K562 (cell line): ENCODE measurements around the gene EFEMP2. TPM values are rescaled to one million over a fixed set of nuclear protein-coding genes. Genes with fewer than 3 reads are reported as not detected.
A peak's percentile ranks its signal among the peaks of the same experiment; 100 is the strongest.

Experiments
- ETV6 ChIP-seq, 3 experiments: fragments of 150-350 bp in 1 of 3; sonication (generic) in 1 of 3; formaldehyde crosslinking in 1 of 3; IDR thresholded peaks; 2 replicates each; pipeline versions ENCODE4 v1.6.1 to v1.8.0; 2014 to 2022; ENCODE audit warnings: borderline replicate concordance in 2 of 3, low read depth in 2 of 3, antibody characterized with exemption in 1 of 3, low read length in 1 of 3, mild to moderate bottlenecking in 1 of 3, missing genetic modification reagents in 1 of 3
- FOXM1 ChIP-seq, 2 experiments: fragments of 450-650 bp in 1 of 2; sonication (generic) in 1 of 2; formaldehyde crosslinking in 1 of 2; IDR thresholded peaks; 2 replicates each; pipeline versions ENCODE4 v1.6.1 to v1.9.0; 2017 to 2022; ENCODE audit warnings: low read depth in 2 of 2, mild to moderate bottlenecking in 2 of 2, missing genetic modification reagents in 1 of 2, moderate library complexity in 1 of 2
- KDM2B ChIP-seq: fragments of 250-450 bp; sonication (Bioruptor Pico); IDR thresholded peaks from 2 replicates; pipeline ENCODE4 v1.8.0; 2021; ENCODE audit warnings: mild to moderate bottlenecking, moderate library complexity
- KLF1 ChIP-seq: fragments of 450-650 bp; IDR thresholded peaks from 2 replicates; pipeline ENCODE4 v1.6.1; 2016; ENCODE audit warnings: missing genetic modification characterization, missing compliant biosample characterization
- KLF13 ChIP-seq: fragments of 450-650 bp; IDR thresholded peaks from 2 replicates; pipeline ENCODE4 v1.6.1; 2016; ENCODE audit warnings: missing genetic modification characterization, low read depth, mild to moderate bottlenecking, missing compliant biosample characterization, moderate library complexity, borderline replicate concordance
- MEF2A ChIP-seq: IDR thresholded peaks from 2 replicates; pipeline ENCODE4 v1.6.1; 2011; ENCODE audit warnings: low read depth, mild to moderate bottlenecking, low read length, moderate library complexity; ENCODE audit not compliant: control insufficient read depth
- MYC ChIP-seq, 2 experiments: fragments of 250-450 bp in 1 of 2; sonication (Bioruptor Pico) in 1 of 2; IDR thresholded peaks; 2 replicates each; pipeline versions ENCODE4 v1.5.1 to v1.6.1; 2012 to 2021; ENCODE audit warnings: low read depth in 2 of 2, borderline replicate concordance in 1 of 2, improper control_type of control experiment in 1 of 2, low read length in 1 of 2, mild to moderate bottlenecking in 1 of 2, moderate library complexity in 1 of 2
- NFXL1 ChIP-seq: fragments of 450-650 bp; formaldehyde crosslinking; IDR thresholded peaks from 2 replicates; pipeline ENCODE4 v1.4.0; 2021; ENCODE audit warnings: mild to moderate bottlenecking
- NONO ChIP-seq, 2 experiments: fragments of 200-400 bp in 1 of 2; fragments of 450-650 bp in 1 of 2; formaldehyde crosslinking in 1 of 2; IDR thresholded peaks; 2 replicates each; pipeline ENCODE4 v1.6.1; 2017; ENCODE audit warnings: low read depth in 2 of 2, mild to moderate bottlenecking in 2 of 2, moderate library complexity in 2 of 2, low read length in 1 of 2
- NR1H2 ChIP-seq: sonication (generic); formaldehyde crosslinking; IDR thresholded peaks from 2 replicates; pipeline ENCODE4 v1.4.0; 2020; ENCODE audit warnings: mild to moderate bottlenecking, missing genetic modification reagents
- ZFP1 ChIP-seq: fragments of 450-650 bp; formaldehyde crosslinking; IDR thresholded peaks from 2 replicates; pipeline ENCODE4 v1.4.0; 2020; ENCODE audit warnings: mild to moderate bottlenecking, mixed read lengths
- ZNF174 ChIP-seq: fragments of 250-450 bp; sonication (Bioruptor Pico); IDR thresholded peaks from 2 replicates; pipeline ENCODE4 v1.4.0; 2020; ENCODE audit warnings: mild to moderate bottlenecking
- ZNF431 ChIP-seq: sonication (generic); formaldehyde crosslinking; IDR thresholded peaks from 2 replicates; pipeline ENCODE4 v1.8.0; 2022; ENCODE audit warnings: mild to moderate bottlenecking, missing genetic modification reagents
- polyA plus RNA-seq, 8 experiments: library from polyadenylated mRNA; depleted of rRNA in 4 of 8; stranded (reverse) in 5 of 8; unstranded in 3 of 8; fragments of >200 nt; fragmentation: Nextera tagmentation in 2 of 8; fragmentation: Illumina TruSeq in 1 of 8; extraction: Ambion mirVana in 2 of 8; extraction: Trizol in 1 of 8; gene quantifications; 2 replicates each; pipeline versions ENCODE4 v1.2.1 to v1.2.3, GENCODE V29; 2011 to 2014; ENCODE audit warnings: inconsistent platforms in 1 of 8, missing spikeins in 1 of 8
- total RNA-seq, 7 experiments: library from RNA; depleted of rRNA in 6 of 7; stranded (reverse); fragments of >200 nt in 6 of 7; fragmentation: Illumina TruSeq in 2 of 7; extraction: Trizol in 2 of 7; gene quantifications; 2 replicates each; pipeline versions ENCODE4 v1.2.1 to v1.2.3, GENCODE V29; 2011 to 2021; ENCODE audit warnings: low replicate concordance in 1 of 7
- TF ChIP-seq, protein P1 (sequence below): fragments of 450-650 bp; formaldehyde crosslinking; IDR thresholded peaks from 2 replicates; pipeline ENCODE4 v1.4.0; 2020; ENCODE audit warnings: mild to moderate bottlenecking, mixed read lengths
- TF ChIP-seq, protein P2 (sequence below), 3 experiments: fragments of 200-800 bp in 1 of 3; fragments of 250-450 bp in 1 of 3; fragments of 450-650 bp in 1 of 3; sonication (Bioruptor Pico) in 1 of 3; sonication (Bioruptor generic) in 1 of 3; formaldehyde crosslinking in 1 of 3; IDR thresholded peaks; 2 replicates each; pipeline versions ENCODE4 v1.6.1 to v1.8.0; 2016 to 2022; ENCODE audit warnings: mild to moderate bottlenecking in 2 of 3, missing genetic modification characterization in 2 of 3, missing compliant biosample characterization in 1 of 3, moderate library complexity in 1 of 3
- TF ChIP-seq, protein P3 (sequence below): sonication (generic); formaldehyde crosslinking; IDR thresholded peaks from 2 replicates; pipeline ENCODE4 v1.8.0; 2022; ENCODE audit warnings: mild to moderate bottlenecking, missing genetic modification reagents
- TF ChIP-seq, protein P4 (sequence below): sonication (generic); formaldehyde crosslinking; IDR thresholded peaks from 2 replicates; pipeline ENCODE4 v1.9.0; 2022; ENCODE audit warnings: mild to moderate bottlenecking, missing genetic modification reagents

EFEMP2 gene
- total and polyA plus RNA-seq, 9 of the 15 experiments (the other 6 are each of a cell fraction or from before 2014, with no cell fraction given), result 0.07 to 2.9 (median 0.69) TPM; not detected in 1

DNA sequence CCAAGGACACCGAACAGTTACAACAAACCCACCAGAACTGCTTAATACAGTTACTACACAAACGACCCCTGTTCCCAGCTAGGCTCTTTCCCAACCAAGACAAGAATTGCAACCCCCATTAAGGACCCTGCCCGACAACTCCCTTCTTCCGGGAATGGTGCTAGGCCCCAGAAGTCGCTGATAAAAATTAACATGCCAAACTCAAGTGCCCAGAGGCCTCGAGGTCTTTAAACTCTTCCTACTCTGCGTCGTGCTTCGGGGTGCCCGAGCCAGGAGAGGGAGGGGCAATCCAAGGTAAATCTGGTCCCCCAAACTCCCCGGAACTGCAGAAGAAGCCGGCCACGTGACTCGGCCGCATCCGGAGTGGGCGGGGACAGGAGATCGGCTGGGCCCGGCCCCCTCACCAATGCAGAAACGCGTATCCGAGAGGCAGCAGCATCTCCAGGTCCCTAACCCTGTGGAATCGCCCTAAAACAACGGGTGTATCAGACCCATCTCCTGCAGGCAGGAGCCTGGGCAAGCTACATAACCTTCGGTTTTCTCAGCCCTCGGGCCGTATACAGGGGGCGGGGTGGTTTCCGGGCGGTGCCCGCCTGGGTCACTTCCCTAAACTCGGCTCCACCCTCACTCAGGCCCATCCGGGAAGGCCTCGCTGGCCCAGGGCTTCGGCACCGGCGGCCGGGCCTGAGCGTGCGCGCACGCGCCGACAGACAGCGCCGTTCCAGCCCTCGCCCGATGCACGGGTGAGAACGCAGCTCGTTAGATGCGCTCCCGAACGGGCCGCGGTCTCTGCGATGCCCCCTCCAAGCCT is 15.7 kb downstream of the EFEMP2 start (continued):
- TF ChIP-seq, protein P1, sequence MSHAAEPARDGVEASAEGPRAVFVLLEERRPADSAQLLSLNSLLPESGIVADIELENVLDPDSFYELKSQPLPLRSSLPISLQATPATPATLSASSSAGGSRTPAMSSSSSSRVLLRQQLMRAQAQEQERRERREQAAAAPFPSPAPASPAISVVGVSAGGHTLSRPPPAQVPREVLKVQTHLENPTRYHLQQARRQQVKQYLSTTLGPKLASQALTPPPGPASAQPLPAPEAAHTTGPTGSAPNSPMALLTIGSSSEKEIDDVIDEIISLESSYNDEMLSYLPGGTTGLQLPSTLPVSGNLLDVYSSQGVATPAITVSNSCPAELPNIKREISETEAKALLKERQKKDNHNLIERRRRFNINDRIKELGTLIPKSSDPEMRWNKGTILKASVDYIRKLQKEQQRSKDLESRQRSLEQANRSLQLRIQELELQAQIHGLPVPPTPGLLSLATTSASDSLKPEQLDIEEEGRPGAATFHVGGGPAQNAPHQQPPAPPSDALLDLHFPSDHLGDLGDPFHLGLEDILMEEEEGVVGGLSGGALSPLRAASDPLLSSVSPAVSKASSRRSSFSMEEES (CRISPR knock-in tag), result peak; percentile 93
- no peak for TF ChIP-seq ZNF174 (CRISPR knock-in tag)
- TF ChIP-seq MEF2A, result no peak
- TF ChIP-seq FOXM1 (IDR thresholded peaks at IDR 0.05; ENCODE audit: low read depth), result no peak
- TF ChIP-seq FOXM1 (CRISPR knock-in tag; IDR thresholded peaks at IDR 0.05; ENCODE audit: low read depth), result no peak; the same call in none of the 2 replicates
- no peak for TF ChIP-seq KLF1
- TF ChIP-seq, protein P2, sequence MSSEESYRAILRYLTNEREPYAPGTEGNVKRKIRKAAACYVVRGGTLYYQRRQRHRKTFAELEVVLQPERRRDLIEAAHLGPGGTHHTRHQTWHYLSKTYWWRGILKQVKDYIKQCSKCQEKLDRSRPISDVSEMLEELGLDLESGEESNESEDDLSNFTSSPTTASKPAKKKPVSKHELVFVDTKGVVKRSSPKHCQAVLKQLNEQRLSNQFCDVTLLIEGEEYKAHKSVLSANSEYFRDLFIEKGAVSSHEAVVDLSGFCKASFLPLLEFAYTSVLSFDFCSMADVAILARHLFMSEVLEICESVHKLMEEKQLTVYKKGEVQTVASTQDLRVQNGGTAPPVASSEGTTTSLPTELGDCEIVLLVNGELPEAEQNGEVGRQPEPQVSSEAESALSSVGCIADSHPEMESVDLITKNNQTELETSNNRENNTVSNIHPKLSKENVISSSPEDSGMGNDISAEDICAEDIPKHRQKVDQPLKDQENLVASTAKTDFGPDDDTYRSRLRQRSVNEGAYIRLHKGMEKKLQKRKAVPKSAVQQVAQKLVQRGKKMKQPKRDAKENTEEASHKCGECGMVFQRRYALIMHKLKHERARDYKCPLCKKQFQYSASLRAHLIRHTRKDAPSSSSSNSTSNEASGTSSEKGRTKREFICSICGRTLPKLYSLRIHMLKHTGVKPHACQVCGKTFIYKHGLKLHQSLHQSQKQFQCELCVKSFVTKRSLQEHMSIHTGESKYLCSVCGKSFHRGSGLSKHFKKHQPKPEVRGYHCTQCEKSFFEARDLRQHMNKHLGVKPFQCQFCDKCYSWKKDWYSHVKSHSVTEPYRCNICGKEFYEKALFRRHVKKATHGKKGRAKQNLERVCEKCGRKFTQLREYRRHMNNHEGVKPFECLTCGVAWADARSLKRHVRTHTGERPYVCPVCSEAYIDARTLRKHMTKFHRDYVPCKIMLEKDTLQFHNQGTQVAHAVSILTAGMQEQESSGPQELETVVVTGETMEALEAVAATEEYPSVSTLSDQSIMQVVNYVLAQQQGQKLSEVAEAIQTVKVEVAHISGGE (CRISPR knock-in tag; IDR thresholded peaks at IDR 0.05), result peak in 2 of 3 experiments; percentile 67 to 68; a peak in 3 of 6 replicates
- no peak for TF ChIP-seq NFXL1
- TF ChIP-seq, protein P3, sequence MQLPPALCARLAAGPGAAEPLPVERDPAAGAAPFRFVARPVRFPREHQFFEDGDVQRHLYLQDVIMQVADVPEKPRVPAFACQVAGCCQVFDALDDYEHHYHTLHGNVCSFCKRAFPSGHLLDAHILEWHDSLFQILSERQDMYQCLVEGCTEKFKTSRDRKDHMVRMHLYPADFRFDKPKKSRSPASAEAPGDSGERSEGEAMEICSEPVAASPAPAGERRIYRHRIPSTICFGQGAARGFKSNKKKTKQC (CRISPR knock-in tag), result peak; percentile 78
- 0 out of 2 replicates have a peak, but pooled peaks have one; percentile 1 for TF ChIP-seq KDM2B (CRISPR knock-in tag)
- TF ChIP-seq ETV6 (IDR thresholded peaks at IDR 0.05; ENCODE audit: borderline replicate concordance in 1 of 2, low read depth in 2 of 2, low read length in 1 of 2), result no peak
- TF ChIP-seq ETV6 (CRISPR knock-in tag; IDR thresholded peaks at IDR 0.05; ENCODE audit: borderline replicate concordance), result peak; percentile 80; the same call in 1 of the 2 replicates
- no peak; the same call in 1 of the 2 replicates for TF ChIP-seq MYC (IDR thresholded peaks at IDR 0.05; ENCODE audit: low read depth, low read length)
- TF ChIP-seq MYC (CRISPR knock-in tag; IDR thresholded peaks at IDR 0.05; ENCODE audit: borderline replicate concordance, low read depth), result 0 out of 2 replicates have a peak, but pooled peaks have one; percentile 46
- TF ChIP-seq NR1H2 (CRISPR knock-in tag), result peak; percentile 87; the same call in 1 of the 2 replicates
- TF ChIP-seq NONO (IDR thresholded peaks at IDR 0.05; ENCODE audit: low read depth in 2 of 2, low read length in 1 of 2), result 0 out of 4 replicates have a peak, but pooled peaks of 1 of the 2 experiments have one; percentile 4
- TF ChIP-seq, protein P4, sequence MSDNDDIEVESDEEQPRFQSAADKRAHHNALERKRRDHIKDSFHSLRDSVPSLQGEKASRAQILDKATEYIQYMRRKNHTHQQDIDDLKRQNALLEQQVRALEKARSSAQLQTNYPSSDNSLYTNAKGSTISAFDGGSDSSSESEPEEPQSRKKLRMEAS (CRISPR knock-in tag), result peak; percentile 78
- peak; percentile 86 for TF ChIP-seq KLF13
- no peak for TF ChIP-seq ZFP1 (CRISPR knock-in tag)
- TF ChIP-seq ZNF431 (CRISPR knock-in tag), result peak; percentile 68; the same call in 1 of the 2 replicates
